GM12872 (cell line): ENCODE results near the gene FOLR1.

Source experiments
- TF ChIP-seq, protein P1 (sequence below): IDR thresholded peaks from 3 replicates; pipeline ENCODE4 v1.5.1; 2011; ENCODE audit warnings: low read depth, mild to moderate bottlenecking, low read length, moderate library complexity; ENCODE audit not compliant: insufficient read depth

FOLR1 gene

DNA sequence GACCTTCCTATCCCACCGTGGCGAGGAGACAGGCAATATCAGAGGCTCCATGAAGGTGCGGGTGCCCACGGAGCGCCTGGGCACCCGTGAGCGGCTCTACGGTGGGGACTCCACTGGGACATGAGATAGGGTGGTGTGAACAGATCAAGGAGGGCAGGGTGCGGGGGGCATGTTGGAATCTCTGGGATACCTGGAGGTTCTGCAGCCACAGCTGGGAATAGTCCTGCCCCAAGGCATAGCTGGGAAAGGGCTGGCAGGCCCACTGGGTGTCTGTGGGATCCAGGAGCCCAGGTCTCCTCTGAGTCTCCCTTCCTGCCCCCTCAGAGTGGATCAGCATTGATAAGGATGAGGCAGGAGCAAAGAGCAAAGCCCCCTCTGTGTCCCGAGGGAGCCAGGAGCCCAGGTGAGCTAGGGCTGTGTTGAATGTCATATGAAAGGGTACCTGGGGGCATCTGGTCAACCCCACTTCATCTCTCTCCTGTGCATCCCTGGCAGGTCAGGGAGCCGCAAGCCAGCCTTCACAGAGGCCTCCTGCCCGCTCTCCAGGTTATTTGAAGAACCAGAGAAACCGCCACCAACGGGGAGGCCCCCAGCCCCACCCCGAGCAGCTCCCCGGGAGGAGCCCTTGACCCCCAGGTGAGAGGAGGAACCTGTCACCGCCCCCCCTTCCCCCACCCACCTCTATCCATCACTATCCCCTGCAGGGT lies 43.6 kb downstream of the FOLR1 start:
- TF ChIP-seq, protein P1, sequence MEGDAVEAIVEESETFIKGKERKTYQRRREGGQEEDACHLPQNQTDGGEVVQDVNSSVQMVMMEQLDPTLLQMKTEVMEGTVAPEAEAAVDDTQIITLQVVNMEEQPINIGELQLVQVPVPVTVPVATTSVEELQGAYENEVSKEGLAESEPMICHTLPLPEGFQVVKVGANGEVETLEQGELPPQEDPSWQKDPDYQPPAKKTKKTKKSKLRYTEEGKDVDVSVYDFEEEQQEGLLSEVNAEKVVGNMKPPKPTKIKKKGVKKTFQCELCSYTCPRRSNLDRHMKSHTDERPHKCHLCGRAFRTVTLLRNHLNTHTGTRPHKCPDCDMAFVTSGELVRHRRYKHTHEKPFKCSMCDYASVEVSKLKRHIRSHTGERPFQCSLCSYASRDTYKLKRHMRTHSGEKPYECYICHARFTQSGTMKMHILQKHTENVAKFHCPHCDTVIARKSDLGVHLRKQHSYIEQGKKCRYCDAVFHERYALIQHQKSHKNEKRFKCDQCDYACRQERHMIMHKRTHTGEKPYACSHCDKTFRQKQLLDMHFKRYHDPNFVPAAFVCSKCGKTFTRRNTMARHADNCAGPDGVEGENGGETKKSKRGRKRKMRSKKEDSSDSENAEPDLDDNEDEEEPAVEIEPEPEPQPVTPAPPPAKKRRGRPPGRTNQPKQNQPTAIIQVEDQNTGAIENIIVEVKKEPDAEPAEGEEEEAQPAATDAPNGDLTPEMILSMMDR: no peak

DNA sequence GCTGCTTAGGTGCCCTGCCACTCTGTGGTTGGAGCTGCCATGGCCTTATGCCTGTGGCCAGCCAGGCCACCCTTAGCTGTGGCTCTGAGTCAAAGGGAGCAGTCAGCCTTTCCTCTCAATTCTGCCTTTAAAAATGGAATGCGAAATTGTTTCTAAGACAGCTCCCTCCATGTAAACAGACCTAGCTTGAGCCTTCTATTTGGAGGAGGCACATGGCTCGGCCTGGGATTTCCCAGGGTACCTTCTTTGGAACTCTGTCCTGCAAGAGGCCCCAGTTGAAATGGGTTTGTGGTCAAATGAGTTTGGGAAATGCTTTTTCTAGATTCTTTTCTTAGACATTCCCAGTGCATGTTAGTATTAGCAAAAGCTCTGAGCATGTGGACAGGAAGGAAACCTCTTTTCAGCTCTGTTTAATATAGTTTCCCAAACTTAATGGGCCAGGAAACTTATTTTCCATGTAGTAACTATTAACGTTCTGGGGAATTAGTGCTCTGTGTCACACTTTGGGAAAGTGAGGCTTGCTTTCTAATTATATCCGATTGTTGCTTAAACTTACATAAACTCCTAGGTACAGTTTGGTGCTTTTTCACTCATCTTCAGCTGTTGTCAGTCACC lies 44.2 kb downstream of the FOLR1 start:
- TF ChIP-seq, protein P1: no peak

DNA sequence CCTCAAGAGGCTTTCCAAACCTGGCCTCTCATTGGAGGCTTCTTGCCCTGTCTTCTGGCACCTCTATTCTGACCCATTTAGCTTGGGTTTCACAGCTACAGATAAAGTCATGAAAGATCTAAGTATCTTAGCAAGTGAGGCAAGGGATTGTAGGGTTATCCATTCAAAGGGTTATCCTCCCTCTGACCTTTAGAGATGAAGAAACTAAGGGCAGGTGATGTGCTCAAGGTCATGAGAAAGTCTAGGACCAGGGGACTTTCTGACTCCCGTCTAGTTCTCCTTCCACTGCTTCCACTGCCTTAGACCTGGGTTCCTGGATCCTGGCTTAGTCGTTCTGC lies 44.8 kb downstream of the FOLR1 start:
- TF ChIP-seq, protein P1: no peak

DNA sequence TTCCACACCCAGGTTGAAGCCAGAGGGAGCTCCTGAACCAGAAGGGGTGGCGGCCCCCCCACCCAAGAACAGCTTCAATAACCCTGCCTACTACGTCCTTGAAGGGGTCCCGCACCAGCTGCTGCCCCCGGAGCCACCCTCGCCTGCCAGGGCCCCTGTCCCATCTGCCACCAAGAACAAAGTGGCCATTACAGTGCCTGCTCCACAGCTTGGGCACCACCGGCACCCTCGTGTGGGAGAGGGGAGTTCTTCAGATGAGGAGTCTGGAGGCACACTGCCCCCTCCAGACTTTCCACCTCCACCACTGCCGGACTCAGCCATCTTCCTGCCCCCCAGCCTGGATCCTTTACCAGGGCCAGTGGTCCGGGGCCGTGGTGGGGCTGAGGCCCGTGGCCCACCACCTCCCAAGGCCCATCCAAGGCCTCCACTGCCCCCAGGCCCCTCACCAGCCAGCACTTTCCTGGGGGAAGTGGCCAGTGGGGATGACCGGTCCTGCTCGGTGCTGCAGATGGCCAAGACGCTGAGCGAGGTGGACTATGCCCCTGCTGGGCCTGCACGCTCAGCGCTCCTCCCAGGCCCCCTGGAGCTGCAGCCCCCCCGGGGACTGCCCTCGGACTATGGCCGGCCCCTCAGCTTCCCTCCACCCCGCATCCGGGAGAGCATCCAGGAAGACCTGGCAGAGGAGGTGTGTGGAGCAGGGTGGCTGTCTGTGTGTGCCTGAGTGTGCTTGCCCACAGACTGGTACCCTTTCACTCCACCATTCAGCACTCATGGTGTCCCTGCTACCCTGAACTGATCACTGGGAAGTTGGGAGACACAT lies 45.4 kb downstream of the FOLR1 start:
- TF ChIP-seq, protein P1: no peak

DNA sequence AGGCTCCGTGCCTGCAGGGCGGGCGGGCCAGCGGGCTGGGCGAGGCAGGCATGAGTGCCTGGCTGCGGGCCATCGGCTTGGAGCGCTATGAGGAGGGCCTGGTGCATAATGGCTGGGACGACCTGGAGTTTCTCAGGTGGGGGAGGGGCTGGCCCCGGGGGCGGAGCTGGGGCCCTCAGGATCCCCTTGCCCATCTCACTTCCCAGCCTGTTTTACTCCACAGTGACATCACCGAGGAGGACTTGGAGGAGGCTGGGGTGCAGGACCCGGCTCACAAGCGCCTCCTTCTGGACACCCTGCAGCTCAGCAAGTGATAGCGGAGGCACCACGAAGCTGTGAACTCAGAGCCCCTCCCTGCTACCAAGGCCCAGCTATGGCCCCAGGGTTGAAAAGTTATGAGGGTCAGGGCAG lies 46.1 kb downstream of the FOLR1 start:
- TF ChIP-seq, protein P1: peak; percentile 86

DNA sequence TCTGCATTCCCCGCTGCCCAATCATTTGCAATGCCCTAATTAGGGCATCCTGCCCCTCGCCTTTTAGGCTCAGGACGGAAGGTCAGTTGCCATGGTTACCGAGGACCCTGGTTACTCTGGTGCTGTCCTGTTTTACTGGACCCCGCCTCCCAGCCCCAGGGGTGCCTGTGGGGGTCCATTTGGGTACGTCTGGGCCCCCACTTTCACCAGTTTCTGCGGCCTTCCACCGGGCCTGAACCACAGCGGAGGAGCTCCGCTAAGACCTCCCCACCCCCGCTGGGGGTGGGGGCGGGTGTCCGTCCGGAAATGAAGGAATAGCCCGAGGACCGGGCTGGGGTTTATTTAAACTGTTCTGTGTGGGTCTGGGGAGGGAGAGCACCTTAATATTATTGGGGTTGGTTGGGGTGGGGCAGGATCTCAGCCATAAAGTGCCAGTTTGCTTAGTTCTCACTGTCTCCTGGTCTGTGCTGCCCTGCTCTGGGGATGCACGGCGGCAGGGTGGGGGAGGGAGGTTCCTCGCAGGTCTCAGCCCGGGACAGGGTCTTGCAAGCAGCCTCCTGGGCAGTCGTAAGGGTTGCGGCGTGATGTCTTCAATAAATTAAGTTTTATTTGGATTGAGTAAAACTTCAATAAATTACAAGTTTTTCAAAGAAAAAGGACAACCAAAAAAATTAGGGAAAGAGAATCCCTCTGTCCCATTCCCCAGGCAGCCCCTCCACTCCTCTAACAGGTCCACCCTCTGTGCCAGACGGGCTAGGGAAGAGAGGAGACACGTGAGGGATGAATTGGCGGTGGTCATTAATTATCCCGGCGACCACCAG lies 46.8 kb downstream of the FOLR1 start:
- TF ChIP-seq, protein P1: no peak

DNA sequence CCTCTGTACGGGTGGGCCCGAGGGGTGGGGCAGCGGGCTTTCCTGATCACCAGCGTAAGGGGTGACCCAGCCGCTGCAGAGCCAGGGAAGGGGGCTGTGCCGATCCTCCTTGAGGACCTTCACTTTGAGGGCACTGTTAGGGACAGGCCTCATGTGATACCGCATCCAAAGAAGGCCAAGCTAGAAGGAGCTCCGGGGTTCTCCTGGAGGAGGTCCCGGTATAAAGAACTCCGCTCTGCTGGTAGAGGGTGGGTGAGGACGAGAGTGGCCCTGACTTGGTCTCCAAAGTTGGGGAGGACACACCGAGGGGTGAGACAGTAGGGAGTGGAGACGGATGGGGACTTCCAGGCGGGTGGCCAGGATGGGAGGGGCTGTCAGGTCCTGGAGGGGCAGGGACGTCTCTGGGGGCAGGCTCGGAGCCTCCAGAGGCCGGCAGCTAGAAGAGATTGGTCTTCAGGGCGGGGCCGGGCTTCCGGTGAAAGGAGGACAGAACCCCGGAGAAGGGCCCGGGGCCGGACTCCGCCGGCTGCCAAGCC lies 47.4 kb downstream of the FOLR1 start:
- TF ChIP-seq, protein P1: no peak
